Upper lobe of left lung (tissue), 4 donors: Measurements from ENCODE around the gene ABL2.
A peak's percentile ranks its signal among the peaks of the same experiment; 100 is the strongest.

Source experiments
- EP300 ChIP-seq, 4 donors: sonication (generic); formaldehyde crosslinking; IDR thresholded peaks; one replicate each; pipeline ENCODE4 v1.5.1; 2017; ENCODE audit warnings: antibody characterized with exemption in 4 of 4, control low read depth in 2 of 4
- POLR2A ChIP-seq, 4 donors: fragments of 450-650 bp; IDR thresholded peaks; one replicate each; pipeline ENCODE4 v1.5.1; 2016 to 2017; ENCODE audit warnings: antibody characterized with exemption in 4 of 4, mild to moderate bottlenecking in 2 of 4
- POLR2AphosphoS5 ChIP-seq, 2 donors: sonication (generic); formaldehyde crosslinking; IDR thresholded peaks; one replicate each; pipeline ENCODE4 v1.5.1; 2017; ENCODE audit warnings: antibody characterized with exemption in 2 of 2
- TF ChIP-seq, protein P1 (sequence below), 6 experiments: fragments of 450-650 bp in 4 of 6; fragments of 200-600 bp in 2 of 6; sonication (generic) in 2 of 6; IDR thresholded peaks; one replicate each; pipeline ENCODE4 v1.5.1; 2016 to 2019; ENCODE audit warnings: antibody characterized with exemption in 6 of 6

- TF ChIP-seq, protein P1, sequence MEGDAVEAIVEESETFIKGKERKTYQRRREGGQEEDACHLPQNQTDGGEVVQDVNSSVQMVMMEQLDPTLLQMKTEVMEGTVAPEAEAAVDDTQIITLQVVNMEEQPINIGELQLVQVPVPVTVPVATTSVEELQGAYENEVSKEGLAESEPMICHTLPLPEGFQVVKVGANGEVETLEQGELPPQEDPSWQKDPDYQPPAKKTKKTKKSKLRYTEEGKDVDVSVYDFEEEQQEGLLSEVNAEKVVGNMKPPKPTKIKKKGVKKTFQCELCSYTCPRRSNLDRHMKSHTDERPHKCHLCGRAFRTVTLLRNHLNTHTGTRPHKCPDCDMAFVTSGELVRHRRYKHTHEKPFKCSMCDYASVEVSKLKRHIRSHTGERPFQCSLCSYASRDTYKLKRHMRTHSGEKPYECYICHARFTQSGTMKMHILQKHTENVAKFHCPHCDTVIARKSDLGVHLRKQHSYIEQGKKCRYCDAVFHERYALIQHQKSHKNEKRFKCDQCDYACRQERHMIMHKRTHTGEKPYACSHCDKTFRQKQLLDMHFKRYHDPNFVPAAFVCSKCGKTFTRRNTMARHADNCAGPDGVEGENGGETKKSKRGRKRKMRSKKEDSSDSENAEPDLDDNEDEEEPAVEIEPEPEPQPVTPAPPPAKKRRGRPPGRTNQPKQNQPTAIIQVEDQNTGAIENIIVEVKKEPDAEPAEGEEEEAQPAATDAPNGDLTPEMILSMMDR (IDR thresholded peaks at IDR 0.05): no peak
- TF ChIP-seq POLR2A (IDR thresholded peaks at IDR 0.05): no peak
- TF ChIP-seq POLR2AphosphoS5 (IDR thresholded peaks at IDR 0.05): peak in 1 of 2 donors; percentile 28
- TF ChIP-seq EP300 (IDR thresholded peaks at IDR 0.05): peak in 1 of 4 donors; percentile 40
These were observed 11.5 kb downstream of the ABL2 start for GRCh38 chr1:179217943-179218507.
